ENCODE results near the gene PRRT3.

Gene PRRT3

DNA sequence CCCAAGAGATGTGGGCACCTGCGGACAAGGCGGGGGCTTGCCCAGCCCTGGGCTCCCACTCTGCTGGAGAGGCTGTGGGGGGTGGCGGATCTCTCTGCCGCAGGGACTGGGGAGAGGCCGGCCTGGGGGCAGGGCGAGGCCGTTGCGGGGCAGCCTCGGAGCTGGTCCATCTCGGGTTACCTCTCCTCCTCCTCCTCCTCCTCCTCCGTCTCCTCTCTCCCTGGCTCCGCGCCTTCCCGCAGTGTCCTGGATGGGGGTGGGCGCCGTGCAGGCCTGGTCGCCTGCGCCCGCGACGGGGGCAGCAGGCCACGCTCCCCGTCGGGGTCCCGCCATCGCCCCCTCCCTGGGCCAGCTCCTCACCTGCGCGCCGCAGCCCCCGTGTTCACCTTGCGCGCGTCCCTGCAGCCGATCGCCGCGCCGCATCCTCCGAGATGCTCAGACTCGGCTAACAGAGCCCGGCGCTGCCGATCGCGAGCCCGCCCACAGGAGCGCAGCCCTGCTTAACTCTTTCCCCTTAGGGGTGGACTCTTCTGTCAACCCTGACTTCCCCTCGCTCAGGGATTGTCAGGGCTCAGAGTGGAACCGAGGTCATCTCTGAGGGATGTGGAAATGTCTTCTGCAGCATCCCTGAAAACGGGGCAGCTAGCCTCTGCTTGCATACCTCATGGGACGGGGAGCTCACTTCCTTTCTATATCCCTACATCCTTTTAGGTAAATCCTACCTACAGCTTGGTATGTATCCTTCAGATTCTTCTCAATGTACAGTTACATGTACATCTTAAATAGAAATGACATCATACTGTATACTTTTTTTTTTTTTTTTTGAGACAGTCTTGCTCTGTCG, at the start of gene PRRT3:
PRRT3 (minus strand) TSS at position 447 of the 844 bp plus-strand sequence. CDS start 2,293 bp downstream, outside the sequence.
- no peak for DNase-seq (ENCODE audit: low read depth)

GRCh38 chr3:10000686-10001085, 48.5 kb upstream of the PRRT3 start:
- no peak for DNase-seq (ENCODE audit: low read depth)

DNA sequence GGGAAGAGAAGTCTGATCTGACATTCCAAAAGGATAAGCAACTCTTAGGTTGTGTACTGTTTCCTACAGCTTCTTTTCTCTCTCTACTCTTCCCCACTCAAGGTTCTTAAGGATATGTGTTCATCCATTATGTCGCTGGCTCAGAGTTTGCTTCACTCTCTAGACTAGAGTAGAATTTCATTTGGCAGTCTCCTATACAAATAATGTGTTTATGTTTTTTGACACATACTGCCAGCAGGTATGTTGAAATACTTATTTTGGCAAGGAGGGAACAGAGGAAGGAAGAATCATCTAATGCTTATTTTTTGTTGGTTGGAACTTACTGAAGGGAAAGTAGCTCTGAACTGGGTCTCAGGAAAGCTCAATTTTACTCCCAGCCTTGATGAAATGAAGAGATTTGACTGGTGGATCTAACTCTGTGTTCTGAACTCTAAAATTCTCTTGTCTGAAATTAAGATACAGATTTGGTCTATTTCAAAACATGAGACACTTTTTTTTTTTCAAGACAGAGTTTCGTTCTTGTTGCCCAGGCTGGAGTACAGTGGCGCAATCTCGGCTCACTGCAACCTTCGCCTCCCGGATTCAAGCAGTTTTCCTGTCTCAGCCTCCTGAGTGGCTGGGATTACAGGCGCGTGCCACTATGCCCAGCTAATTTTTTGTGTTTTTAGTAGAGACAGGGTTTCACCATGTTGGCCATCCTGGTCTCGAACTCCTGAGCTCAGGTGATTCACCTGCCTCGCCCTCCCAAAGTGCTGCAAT, 42.1 kb upstream of the PRRT3 start:
- DNase-seq (ENCODE audit: low read depth): no peak

- no peak for DNase-seq (ENCODE audit: low read depth)
Observed at GRCh38 chr3:9986230-9986725, 34.1 kb upstream of the PRRT3 start.

- no peak for DNase-seq (ENCODE audit: low read depth)
Observed at GRCh38 chr3:9980251-9980650, 28.0 kb upstream of the PRRT3 start.

DNA sequence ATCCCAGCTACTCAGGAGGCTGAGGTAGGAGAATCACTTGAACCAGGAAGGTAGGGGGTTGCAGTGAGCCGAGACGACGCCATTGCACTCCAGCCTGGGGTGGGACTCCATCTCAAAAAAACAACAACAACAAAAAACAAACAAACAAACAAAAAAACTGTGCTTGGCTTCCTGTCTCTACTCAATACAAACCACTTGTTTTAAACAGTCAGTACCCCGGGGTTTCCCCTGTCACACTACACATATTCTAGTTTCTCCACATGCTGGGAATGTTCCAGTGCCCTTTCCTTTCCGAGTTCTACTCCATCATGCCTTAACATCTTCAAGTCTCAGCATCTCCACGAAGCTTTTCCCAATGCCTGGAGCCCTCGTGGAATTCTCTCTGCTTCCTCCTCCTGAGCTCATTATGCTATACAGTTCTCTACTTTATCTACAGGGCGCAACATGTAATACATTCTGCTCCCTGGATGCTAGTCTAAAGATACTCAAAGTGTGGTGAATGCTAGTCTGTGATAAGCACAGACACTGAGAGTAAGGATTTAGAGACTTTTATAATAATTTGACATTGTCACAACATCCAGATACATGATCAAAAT, 26.6 kb upstream of the PRRT3 start:
- no peak for DNase-seq (ENCODE audit: low read depth)

GRCh38 chr3:9976721-9977709, 24.8 kb upstream of the PRRT3 start:
- DNase-seq (ENCODE audit: low read depth): no peak

DNA sequence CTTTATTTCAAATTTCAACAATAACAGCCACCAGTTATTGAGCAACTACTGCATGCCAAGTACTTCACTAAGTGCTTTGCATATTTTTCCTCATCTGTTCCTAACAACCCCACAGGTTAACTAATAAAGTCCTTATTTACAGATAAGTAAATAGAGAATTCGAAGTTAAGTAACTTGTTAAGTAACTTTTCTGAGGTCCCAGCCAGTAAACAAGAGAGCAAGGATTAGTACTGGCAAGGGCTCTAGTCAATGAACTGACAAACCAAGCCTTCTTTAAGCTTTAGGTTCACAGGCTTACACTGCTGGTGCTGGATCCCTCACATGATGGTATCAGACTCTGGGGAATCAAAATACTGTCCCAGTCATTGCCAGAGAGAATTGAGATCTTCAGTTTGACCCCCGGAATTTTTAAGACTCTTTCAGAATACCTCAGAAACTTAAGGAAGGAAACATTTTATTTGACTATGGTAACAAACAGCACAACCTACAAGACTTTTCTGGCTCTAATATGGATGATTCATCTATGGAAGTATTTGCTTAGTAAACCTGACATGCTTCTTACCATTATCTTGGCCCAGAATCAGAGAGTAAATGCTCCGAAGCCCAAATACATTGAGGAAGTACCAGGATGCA, 17.9 kb upstream of the PRRT3 start:
- DNase-seq (ENCODE audit: low read depth): no peak

DNA sequence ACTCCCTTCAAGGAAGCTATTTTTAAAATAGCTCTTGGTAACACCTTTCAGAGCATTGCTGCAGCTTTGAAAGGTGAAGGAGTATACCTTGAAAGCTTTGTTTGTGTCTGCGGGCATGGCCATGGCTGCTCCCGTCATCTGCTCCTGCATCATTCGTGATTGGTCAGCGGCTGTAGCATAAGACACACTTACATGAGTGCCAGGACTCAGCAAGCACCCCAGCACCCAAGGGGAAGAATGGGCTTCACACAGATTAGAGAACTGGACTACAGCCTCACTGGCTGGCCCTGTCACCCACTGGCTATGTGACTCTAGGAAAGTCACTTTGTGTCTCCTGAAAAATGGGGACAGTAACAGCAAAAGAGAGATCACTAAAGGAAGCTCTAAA, 17.4 kb upstream of the PRRT3 start:
- no peak for DNase-seq (ENCODE audit: low read depth)

- no peak for DNase-seq (ENCODE audit: low read depth)
Observed at GRCh38 chr3:9966841-9967240, 14.6 kb upstream of the PRRT3 start.

DNA sequence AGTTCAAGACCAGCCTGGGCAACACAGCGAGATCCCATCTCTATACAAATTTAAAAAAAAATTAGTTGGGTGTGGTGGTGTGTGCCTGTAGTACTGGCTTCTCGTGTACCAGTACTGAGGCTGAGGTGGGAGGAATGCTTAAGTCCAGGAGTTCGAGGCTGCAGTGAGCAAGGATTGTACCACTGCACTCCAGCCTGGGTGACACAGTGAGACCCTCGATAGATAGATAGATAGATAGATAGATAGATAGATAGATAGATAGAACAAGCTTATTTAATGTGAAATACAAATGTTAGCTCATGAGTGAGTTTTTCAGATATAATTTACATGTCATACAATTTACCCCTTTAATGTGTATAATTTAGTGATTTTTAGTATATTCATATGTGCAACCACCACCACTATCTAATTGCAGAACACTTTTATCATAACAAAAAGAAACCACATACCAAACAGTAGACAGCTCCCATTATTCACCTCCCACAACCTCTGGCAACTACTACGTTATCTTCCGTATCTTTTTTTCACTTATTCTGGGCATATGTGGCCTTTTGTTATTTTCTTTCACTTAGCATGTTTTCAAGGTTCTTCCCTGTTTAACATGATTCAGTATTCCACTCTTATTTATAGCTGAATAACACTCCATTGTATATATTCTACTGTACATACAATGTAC, 13.1 kb upstream of the PRRT3 start:
- DNase-seq (ENCODE audit: low read depth): no peak

- DNase-seq (ENCODE audit: low read depth): no peak
Observed at GRCh38 chr3:9957214-9957613, 5.0 kb upstream of the PRRT3 start.

DNA sequence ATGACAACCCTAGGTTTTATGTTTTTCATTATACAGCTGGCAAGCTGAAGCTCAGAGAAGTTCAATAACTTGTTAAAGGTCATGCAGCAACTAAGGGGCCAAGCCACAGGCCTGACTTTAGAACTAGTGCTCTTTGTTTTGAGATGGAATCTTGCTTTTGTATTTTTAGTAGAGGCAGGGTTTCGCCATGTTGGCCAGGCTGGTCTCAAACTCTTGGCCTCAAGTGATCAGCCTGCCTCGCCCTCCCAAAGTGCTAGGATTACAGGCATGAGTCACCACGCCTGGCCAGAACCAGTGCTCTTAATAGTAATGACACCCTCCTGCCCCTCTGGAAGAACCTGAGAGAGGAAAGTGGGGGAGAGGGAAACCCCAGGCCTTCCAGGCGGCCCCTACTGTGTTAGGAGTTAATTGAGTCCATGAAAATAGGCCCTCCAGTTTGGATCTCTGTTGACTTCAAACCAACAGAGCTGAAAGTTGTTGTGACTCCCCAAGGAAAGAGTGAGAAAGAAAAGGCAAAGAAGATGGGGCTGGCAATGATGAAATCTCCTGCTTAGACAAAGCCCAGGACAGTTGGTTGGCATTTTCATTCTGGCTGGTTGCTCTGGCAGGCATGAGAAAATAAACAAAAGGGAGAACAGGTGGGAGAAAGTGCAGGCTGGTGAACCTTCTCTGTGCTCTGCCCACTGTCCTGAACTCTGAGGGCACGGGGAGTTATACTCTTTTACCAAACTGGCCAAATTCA, 3.6 kb upstream of the PRRT3 start:
- no peak for DNase-seq (ENCODE audit: low read depth)

- DNase-seq (ENCODE audit: low read depth): no peak
Observed at GRCh38 chr3:9955067-9955502, 2.9 kb upstream of the PRRT3 start.

DNA sequence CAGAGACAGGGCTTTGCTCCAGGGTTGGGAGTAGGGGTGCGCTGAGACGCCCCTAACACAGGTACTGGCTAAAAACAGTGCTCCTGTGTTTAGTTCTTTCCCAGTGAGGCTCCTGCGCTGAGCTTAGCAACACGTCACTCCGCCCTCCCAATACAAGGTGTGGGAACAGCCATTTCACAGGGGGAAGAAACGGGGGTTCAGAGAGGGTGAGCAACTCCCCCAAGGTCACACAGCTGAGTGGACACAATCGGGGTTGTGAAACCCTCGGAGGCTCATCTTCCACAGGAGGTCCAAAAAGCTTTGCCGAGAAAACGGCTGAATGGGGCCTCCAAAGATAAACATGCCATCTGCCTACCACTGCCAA, 628 bp downstream of the PRRT3 start:
- no peak for DNase-seq (ENCODE audit: low read depth)

DNA sequence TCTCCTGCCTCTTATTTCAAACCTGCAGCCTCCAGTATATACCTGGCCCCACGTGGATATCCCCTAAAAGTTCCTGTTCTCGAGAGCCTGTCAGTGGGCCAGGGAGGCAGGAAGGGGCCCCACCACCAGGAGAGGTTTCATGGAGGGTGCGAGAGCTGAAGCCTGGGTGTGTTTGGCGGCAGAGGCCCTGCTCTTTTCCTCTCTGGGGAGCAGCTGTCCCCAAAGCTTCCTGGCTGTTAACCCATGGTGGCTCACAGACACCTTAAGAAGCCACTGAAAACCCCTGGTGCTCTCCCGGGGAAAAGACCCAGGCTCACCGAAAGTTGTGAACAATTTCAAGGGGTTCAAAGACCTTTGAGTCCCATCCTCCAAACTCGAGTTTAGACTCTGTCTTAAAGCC, 1.1 kb downstream of the PRRT3 start:
- no peak for DNase-seq (ENCODE audit: low read depth)

GRCh38 chr3:9949626-9950025, 2.6 kb downstream of the PRRT3 start:
- no peak for DNase-seq (ENCODE audit: low read depth)

GRCh38 chr3:9949115-9949514, 3.1 kb downstream of the PRRT3 start:
- DNase-seq (ENCODE audit: low read depth): no peak

GRCh38 chr3:9948586-9948985, 3.6 kb downstream of the PRRT3 start:
- DNase-seq (ENCODE audit: low read depth): no peak

Data from stimulated activated CD8-positive, alpha-beta memory T cell treated with anti-CD3 and anti-CD28 coated beads, Interleukin-15, amount 100 ng/mL, for 24 hours (primary cell).